HepG2 (cell line): ENCODE results near the gene TOP2A. TPM values are rescaled to one million over a fixed set of nuclear protein-coding genes. Genes with fewer than 3 reads are reported as not detected.
A peak's percentile ranks its signal among the peaks of the same experiment; 100 is the strongest.

Experiments used
- ATAC-seq: fragments of 200-7000 bp; cut with Tn5 transposase; 3 replicates; pipeline ENCODE4 v1.9.1; 2020; ENCODE audit warnings: mild to moderate bottlenecking, moderate library complexity
- BruUV-seq: library from RNA; stranded (reverse); fragments of 400-500 nt; replicated peaks from 2 replicates; lab custom pipeline; 2021; lab: Mats Ljungman, UMichigan
- CTCF ChIA-PET: fragments of 300-600 bp; formaldehyde crosslinking; extraction: SDS; loops from one replicate; lab custom pipeline; 2021; ENCODE audit warnings: low total read pairs, inconsistent platforms, low intra/inter-chr PET ratio; lab: Yijun Ruan, JAX
- POLR2A ChIA-PET: fragments of 350-600 bp; sonication (Branson Sonifier 250); formaldehyde crosslinking; loops from one replicate; lab custom pipeline; 2020; ENCODE audit warnings: antibody characterized with exemption, inconsistent platforms; lab: Yijun Ruan, JAX
- DNase-seq: peaks from one replicate; pipeline ENCODE4 v3.0.0-alpha.2; 2015; ENCODE audit warnings: low spot score
- FAIRE-seq: peaks from 3 replicates; lab custom pipeline; 2011; peaks lifted over from hg19 to GRCh38; lab: Jason Lieb, UNC
- H2AFZ ChIP-seq: one replicate; pipeline ENCODE4 v1.6.1; 2011; ENCODE audit warnings: low read length, inconsistent platforms
- H3K27ac ChIP-seq: fragments of 300-600 bp; 3 replicates; pipeline ENCODE4 v1.8.0; 2011; ENCODE audit warnings: mixed run types, mild to moderate bottlenecking, mixed read lengths, low read length, inconsistent platforms; ENCODE audit not compliant: insufficient read depth; ENCODE audit errors: extremely low read length
- H3K27me3 ChIP-seq, 2 experiments: fragments of 200-600 bp in 1 of 2; 2 replicates in 1 of 2; 3 replicates in 1 of 2; pipeline versions ENCODE4 v1.6.0 to v1.8.0; 2011; ENCODE audit warnings: low read length in 2 of 2, mild to moderate bottlenecking in 2 of 2, moderate library complexity in 2 of 2, inconsistent platforms in 1 of 2; ENCODE audit not compliant: insufficient read depth in 2 of 2, control insufficient read depth in 1 of 2
- H3K36me3 ChIP-seq, 2 experiments: fragments of 200-600 bp in 1 of 2; replicated peaks in 1 of 2; 2 replicates in 1 of 2; 3 replicates in 1 of 2; pipeline versions ENCODE4 v1.5.1 to v1.8.0; 2011; ENCODE audit warnings: low read length in 2 of 2, inconsistent platforms in 1 of 2; ENCODE audit not compliant: insufficient read depth in 2 of 2, control insufficient read depth in 1 of 2
- H3K4me1 ChIP-seq: 2 replicates; pipeline ENCODE4 v1.5.1; 2012; ENCODE audit warnings: low read length, inconsistent platforms; ENCODE audit not compliant: insufficient read depth
- H3K4me2 ChIP-seq: 2 replicates; pipeline ENCODE4 v1.6.0; 2011; ENCODE audit warnings: low read depth, low read length, inconsistent platforms
- H3K4me3 ChIP-seq, 3 experiments: fragments of 200-600 bp in 1 of 3; sonication (generic), shearing (Covaris generic) in 1 of 3; replicated peaks in 1 of 3; 2 replicates each; pipeline ENCODE4 v1.5.1; 2011 to 2016; ENCODE audit warnings: low read length in 3 of 3, inconsistent platforms in 2 of 3, low read depth in 2 of 3, mild to moderate bottlenecking in 2 of 3, control low read depth in 1 of 3, mixed read lengths in 1 of 3; ENCODE audit not compliant: insufficient read depth in 1 of 3
- H3K79me2 ChIP-seq: one replicate; pipeline ENCODE4 v1.6.1; 2011; ENCODE audit warnings: low read length, inconsistent platforms; ENCODE audit not compliant: insufficient read depth
- H3K9ac ChIP-seq: 2 replicates; pipeline ENCODE4 v1.6.0; 2011; ENCODE audit warnings: mild to moderate bottlenecking, low read depth, low read length, inconsistent platforms; ENCODE audit not compliant: insufficient read depth
- H3K9me3 ChIP-seq: 2 replicates; pipeline ENCODE4 v1.5.1; 2012; ENCODE audit warnings: mild to moderate bottlenecking, low read length
- H4K20me1 ChIP-seq: 2 replicates; pipeline ENCODE4 v1.6.0; 2011; ENCODE audit warnings: inconsistent platforms, mild to moderate bottlenecking, low read length, moderate library complexity; ENCODE audit not compliant: insufficient read depth
- ATM ChIP-seq: fragments of 450-650 bp; IDR thresholded peaks from 2 replicates; pipeline ENCODE4 v1.7.1; 2017; ENCODE audit warnings: mild to moderate bottlenecking, borderline replicate concordance
- GPN1 ChIP-seq: sonication (generic); formaldehyde crosslinking; IDR thresholded peaks from 2 replicates; pipeline ENCODE4 v1.5.1; 2020; ENCODE audit warnings: missing genetic modification reagents, borderline replicate concordance
- HNRNPLL ChIP-seq: fragments of 200-400 bp; formaldehyde crosslinking; IDR thresholded peaks from 2 replicates; pipeline ENCODE4 v1.6.1; 2017; ENCODE audit warnings: mild to moderate bottlenecking, low read depth, low read length; ENCODE audit not compliant: poor library complexity, severe bottlenecking
- NFATC3 ChIP-seq: sonication (generic); formaldehyde crosslinking; IDR thresholded peaks from 2 replicates; pipeline ENCODE4 v1.5.1; 2020; ENCODE audit warnings: mild to moderate bottlenecking, missing genetic modification reagents
- ONECUT2 ChIP-seq: sonication (generic); formaldehyde crosslinking; IDR thresholded peaks from 2 replicates; pipeline ENCODE4 v1.4.0; 2020; ENCODE audit warnings: missing genetic modification reagents
- SKI ChIP-seq: fragments of 450-650 bp; IDR thresholded peaks from one replicate; pipeline ENCODE4 v1.6.1; 2018; ENCODE audit warnings: mild to moderate bottlenecking; ENCODE audit not compliant: partially characterized antibody
- TCF7 ChIP-seq: sonication (generic); IDR thresholded peaks from 2 replicates; pipeline ENCODE4 v1.6.1; 2016; ENCODE audit warnings: antibody characterized with exemption, low read depth
- TP53 ChIP-seq: sonication (generic); formaldehyde crosslinking; conservative IDR thresholded peaks from 2 replicates; pipeline ENCODE4 v1.4.0; 2020; ENCODE audit warnings: missing genetic modification reagents
- ZBTB7B ChIP-seq: sonication (generic); formaldehyde crosslinking; IDR thresholded peaks from 2 replicates; pipeline ENCODE4 v1.4.0; 2020; ENCODE audit warnings: missing genetic modification reagents
- ZBTB8A ChIP-seq: sonication (generic); formaldehyde crosslinking; IDR thresholded peaks from 2 replicates; pipeline ENCODE4 v1.4.0; 2020; ENCODE audit warnings: mild to moderate bottlenecking, low read depth, missing genetic modification reagents, borderline replicate concordance
- ZEB1 ChIP-seq: IDR thresholded peaks from 2 replicates; pipeline ENCODE4 v1.6.1; 2012; ENCODE audit warnings: mild to moderate bottlenecking, low read depth, inconsistent platforms; ENCODE audit not compliant: insufficient replicate concordance
- ZNF33B ChIP-seq: sonication (generic); formaldehyde crosslinking; IDR thresholded peaks from 2 replicates; pipeline ENCODE4 v1.5.1; 2020; ENCODE audit warnings: mild to moderate bottlenecking, missing genetic modification reagents
- ZNF44 ChIP-seq: sonication (generic); formaldehyde crosslinking; IDR thresholded peaks from 2 replicates; pipeline ENCODE4 v1.5.1; 2020; ENCODE audit warnings: mild to moderate bottlenecking, missing genetic modification reagents
- ZSCAN12 ChIP-seq: sonication (generic); formaldehyde crosslinking; IDR thresholded peaks from 2 replicates; pipeline ENCODE4 v1.9.0; 2021; ENCODE audit warnings: mild to moderate bottlenecking, missing genetic modification reagents
- ZSCAN30 ChIP-seq: sonication (generic); formaldehyde crosslinking; IDR thresholded peaks from 2 replicates; pipeline ENCODE4 v1.5.0; 2020; ENCODE audit warnings: mild to moderate bottlenecking, missing genetic modification reagents
- WGBS: methylation state at CpG from one replicate; pipeline ENCODE4 v1.1.6; 2017; ENCODE audit warnings: low lambda C conversion rate; 5-methylcytosine and 5-hydroxymethylcytosine counted together
- in situ Hi-C: cut with HindIII; loops from 2 replicates; pipeline ENCODE4 v1.10.0; 2017; ENCODE audit warnings: low pct_unique_long_range_greater_than_20kb; ENCODE audit not compliant: extremely low pct_ligation_motif_present
- intact Hi-C: fragments of 100-400 bp; cut with micrococcal nuclease; formaldehyde crosslinking; loops from one replicate; pipeline ENCODE4 v1.10.0; 2022; ENCODE audit not compliant: unreplicated experiment
- polyA plus RNA-seq, 8 experiments: library from polyadenylated mRNA; depleted of rRNA in 3 of 8; stranded (reverse) in 7 of 8; unstranded in 1 of 8; fragments of >200 nt; fragmentation: Illumina TruSeq in 4 of 8; extraction: Trizol in 4 of 8; gene quantifications; 2 replicates each; pipeline versions ENCODE4 v1.2.1 to v1.2.3, GENCODE V29; 2011 to 2016; ENCODE audit warnings: low read depth in 4 of 8, missing spikeins in 1 of 8, mixed read lengths in 1 of 8; ENCODE audit not compliant: insufficient read depth in 1 of 8
- total RNA-seq, 5 experiments: library from RNA; depleted of rRNA; stranded (reverse); fragments of >200 nt; fragmentation: Illumina TruSeq; extraction: Trizol; gene quantifications; 2 replicates each; pipeline ENCODE4 v1.2.3, GENCODE V29; 2016; ENCODE audit warnings: low read depth in 1 of 5
- TF ChIP-seq, protein P1 (sequence below): IDR thresholded peaks from 2 replicates; pipeline ENCODE4 v1.6.1; 2018; ENCODE audit warnings: missing genetic modification reagents
- TF ChIP-seq, protein P2 (sequence below): sonication (generic); formaldehyde crosslinking; conservative IDR thresholded peaks from 2 replicates; pipeline ENCODE4 v1.4.0; 2020; ENCODE audit warnings: missing genetic modification reagents
- TF ChIP-seq, protein P3 (sequence below): sonication (generic); formaldehyde crosslinking; IDR thresholded peaks from 2 replicates; pipeline ENCODE4 v1.5.1; 2020; ENCODE audit warnings: missing genetic modification reagents, mild to moderate bottlenecking, borderline replicate concordance
- TF ChIP-seq, protein P4 (sequence below): sonication (generic); formaldehyde crosslinking; IDR thresholded peaks from 2 replicates; pipeline ENCODE4 v1.5.0; 2020; ENCODE audit warnings: missing genetic modification reagents

TOP2A gene
- total and polyA plus RNA-seq, 2 of the 13 experiments (the other 11 are each of a cell fraction or from before 2014, with no cell fraction given) = 108 to 327 TPM

DNA sequence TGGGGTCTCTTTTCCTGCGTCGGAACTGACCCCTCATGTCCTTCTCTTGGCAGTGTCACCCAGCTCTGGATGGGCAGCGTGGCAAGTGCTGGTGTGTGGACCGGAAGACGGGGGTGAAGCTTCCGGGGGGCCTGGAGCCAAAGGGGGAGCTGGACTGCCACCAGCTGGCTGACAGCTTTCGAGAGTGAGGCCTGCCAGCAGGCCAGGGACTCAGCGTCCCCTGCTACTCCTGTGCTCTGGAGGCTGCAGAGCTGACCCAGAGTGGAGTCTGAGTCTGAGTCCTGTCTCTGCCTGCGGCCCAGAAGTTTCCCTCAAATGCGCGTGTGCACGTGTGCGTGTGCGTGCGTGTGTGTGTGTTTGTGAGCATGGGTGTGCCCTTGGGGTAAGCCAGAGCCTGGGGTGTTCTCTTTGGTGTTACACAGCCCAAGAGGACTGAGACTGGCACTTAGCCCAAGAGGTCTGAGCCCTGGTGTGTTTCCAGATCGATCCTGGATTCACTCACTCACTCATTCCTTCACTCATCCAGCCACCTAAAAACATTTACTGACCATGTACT lies 38.8 kb upstream of the TOP2A start:
- Histone ChIP-seq H3K4me3 (no peak overlapping the region), H2AFZ (no peak overlapping the region)
- TSS peak; percentile 52 for BruUV-seq

More for the DNA sequence above, 38.8 kb upstream of the TOP2A start:
- no peak for FAIRE-seq
- H3K79me2 ChIP-seq = no peaks in the 10 kb centered on the region
- H4K20me1 ChIP-seq = no peaks in the 10 kb centered on the region
- DNase-seq = no peak
- intact Hi-C loops = no loop called here
- H3K4me2 ChIP-seq = no peak overlapping the region
- H3K27ac ChIP-seq = no peak overlapping the region
- H3K27me3 ChIP-seq = no peaks in the 10 kb centered on the region; a peak in 1 of 5 replicates
- no peak overlapping the region for H3K9ac ChIP-seq
- in situ Hi-C loops = no loop called here
- WGBS = 93% methylated on average over 16 of the region's 16 CpGs
- POLR2A ChIA-PET = no interaction called here
- peaks cover 24% of the 10 kb centered on the region for H3K4me1 ChIP-seq
- no peak for TF ChIP-seq SKI
- TF ChIP-seq, protein P1, sequence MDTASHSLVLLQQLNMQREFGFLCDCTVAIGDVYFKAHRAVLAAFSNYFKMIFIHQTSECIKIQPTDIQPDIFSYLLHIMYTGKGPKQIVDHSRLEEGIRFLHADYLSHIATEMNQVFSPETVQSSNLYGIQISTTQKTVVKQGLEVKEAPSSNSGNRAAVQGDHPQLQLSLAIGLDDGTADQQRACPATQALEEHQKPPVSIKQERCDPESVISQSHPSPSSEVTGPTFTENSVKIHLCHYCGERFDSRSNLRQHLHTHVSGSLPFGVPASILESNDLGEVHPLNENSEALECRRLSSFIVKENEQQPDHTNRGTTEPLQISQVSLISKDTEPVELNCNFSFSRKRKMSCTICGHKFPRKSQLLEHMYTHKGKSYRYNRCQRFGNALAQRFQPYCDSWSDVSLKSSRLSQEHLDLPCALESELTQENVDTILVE = no peak
- TF ChIP-seq HNRNPLL = no peak
- TF ChIP-seq ZBTB8A = no peak
- TF ChIP-seq, protein P2, sequence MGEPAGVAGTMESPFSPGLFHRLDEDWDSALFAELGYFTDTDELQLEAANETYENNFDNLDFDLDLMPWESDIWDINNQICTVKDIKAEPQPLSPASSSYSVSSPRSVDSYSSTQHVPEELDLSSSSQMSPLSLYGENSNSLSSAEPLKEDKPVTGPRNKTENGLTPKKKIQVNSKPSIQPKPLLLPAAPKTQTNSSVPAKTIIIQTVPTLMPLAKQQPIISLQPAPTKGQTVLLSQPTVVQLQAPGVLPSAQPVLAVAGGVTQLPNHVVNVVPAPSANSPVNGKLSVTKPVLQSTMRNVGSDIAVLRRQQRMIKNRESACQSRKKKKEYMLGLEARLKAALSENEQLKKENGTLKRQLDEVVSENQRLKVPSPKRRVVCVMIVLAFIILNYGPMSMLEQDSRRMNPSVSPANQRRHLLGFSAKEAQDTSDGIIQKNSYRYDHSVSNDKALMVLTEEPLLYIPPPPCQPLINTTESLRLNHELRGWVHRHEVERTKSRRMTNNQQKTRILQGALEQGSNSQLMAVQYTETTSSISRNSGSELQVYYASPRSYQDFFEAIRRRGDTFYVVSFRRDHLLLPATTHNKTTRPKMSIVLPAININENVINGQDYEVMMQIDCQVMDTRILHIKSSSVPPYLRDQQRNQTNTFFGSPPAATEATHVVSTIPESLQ = no peak
- no peak for TF ChIP-seq ONECUT2 (CRISPR knock-in tag)
- TF ChIP-seq, protein P3, sequence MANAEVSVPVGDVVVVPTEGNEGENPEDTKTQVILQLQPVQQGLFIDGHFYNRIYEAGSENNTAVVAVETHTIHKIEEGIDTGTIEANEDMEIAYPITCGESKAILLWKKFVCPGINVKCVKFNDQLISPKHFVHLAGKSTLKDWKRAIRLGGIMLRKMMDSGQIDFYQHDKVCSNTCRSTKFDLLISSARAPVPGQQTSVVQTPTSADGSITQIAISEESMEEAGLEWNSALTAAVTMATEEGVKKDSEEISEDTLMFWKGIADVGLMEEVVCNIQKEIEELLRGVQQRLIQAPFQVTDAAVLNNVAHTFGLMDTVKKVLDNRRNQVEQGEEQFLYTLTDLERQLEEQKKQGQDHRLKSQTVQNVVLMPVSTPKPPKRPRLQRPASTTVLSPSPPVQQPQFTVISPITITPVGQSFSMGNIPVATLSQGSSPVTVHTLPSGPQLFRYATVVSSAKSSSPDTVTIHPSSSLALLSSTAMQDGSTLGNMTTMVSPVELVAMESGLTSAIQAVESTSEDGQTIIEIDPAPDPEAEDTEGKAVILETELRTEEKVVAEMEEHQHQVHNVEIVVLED (CRISPR knock-in tag) = no peak
- no peak for TF ChIP-seq GPN1 (CRISPR knock-in tag)
- no peak for TF ChIP-seq NFATC3 (CRISPR knock-in tag)
- no peak for TF ChIP-seq TP53
- TF ChIP-seq ZNF33B = no peak
- no peak for TF ChIP-seq ZNF44
- TF ChIP-seq ZBTB7B (CRISPR knock-in tag) = no peak
- TF ChIP-seq ZEB1 = no peak
- TF ChIP-seq, protein P4, sequence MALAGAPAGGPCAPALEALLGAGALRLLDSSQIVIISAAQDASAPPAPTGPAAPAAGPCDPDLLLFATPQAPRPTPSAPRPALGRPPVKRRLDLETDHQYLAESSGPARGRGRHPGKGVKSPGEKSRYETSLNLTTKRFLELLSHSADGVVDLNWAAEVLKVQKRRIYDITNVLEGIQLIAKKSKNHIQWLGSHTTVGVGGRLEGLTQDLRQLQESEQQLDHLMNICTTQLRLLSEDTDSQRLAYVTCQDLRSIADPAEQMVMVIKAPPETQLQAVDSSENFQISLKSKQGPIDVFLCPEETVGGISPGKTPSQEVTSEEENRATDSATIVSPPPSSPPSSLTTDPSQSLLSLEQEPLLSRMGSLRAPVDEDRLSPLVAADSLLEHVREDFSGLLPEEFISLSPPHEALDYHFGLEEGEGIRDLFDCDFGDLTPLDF = no peak
- no peak for TF ChIP-seq ATM
- TF ChIP-seq ZSCAN30 = no peak
- TF ChIP-seq ZSCAN12 (CRISPR knock-in tag) = no peak
- no peak for TF ChIP-seq TCF7
- peaks cover 0 to 12% of the 10 kb centered on the region in 2 experiments; a peak in 3 of 5 replicates for H3K36me3 ChIP-seq
- no peak for ATAC-seq
- CTCF ChIA-PET = no interaction called here
- no peaks in the 10 kb centered on the region for H3K9me3 ChIP-seq
